Cardiac muscle cell (in vitro differentiated cells and primary cell): ENCODE data around the gene SRMS. TPM values are rescaled to one million over a fixed set of nuclear protein-coding genes. Genes with fewer than 3 reads are reported as not detected.

Source experiments
- DNase-seq, 2 donors: peaks; one replicate each; pipeline versions ENCODE4 v3.0.0 to v3.0.0-alpha.2; 2010 to 2017; ENCODE audit warnings: low read depth in 1 of 2, low spot score in 1 of 2
- H3K27ac ChIP-seq: fragments of 200-600 bp; sonication (generic); 2 replicates; pipeline ENCODE4 v1.5.1; 2016
- H3K27me3 ChIP-seq: fragments of 200-600 bp; sonication (generic); 2 replicates; pipeline ENCODE4 v1.6.0; 2016; ENCODE audit warnings: control low read depth
- H3K36me3 ChIP-seq: fragments of 200-600 bp; sonication (generic); 2 replicates; pipeline ENCODE4 v1.5.1; 2016; ENCODE audit warnings: control low read depth
- H3K4me1 ChIP-seq: fragments of 200-600 bp; sonication (generic); 2 replicates; pipeline ENCODE4 v1.8.1; 2017; ENCODE audit warnings: low read depth, mild to moderate bottlenecking, mixed run types
- H3K4me3 ChIP-seq: fragments of 200-600 bp; sonication (generic); 2 replicates; pipeline ENCODE4 v1.5.1; 2016; ENCODE audit warnings: mild to moderate bottlenecking
- H3K9me3 ChIP-seq: fragments of 200-600 bp; sonication (generic); 2 replicates; pipeline ENCODE4 v1.5.1; 2017; ENCODE audit warnings: low read depth, mild to moderate bottlenecking, control low read depth
- polyA plus RNA-seq: library from polyadenylated mRNA; unstranded; fragments of >200 nt; fragmentation: Nextera tagmentation; extraction: Ambion mirVana; gene quantifications from 2 replicates; pipeline ENCODE4 v1.2.1, GENCODE V29; 2016
- total RNA-seq: library from RNA; depleted of rRNA; stranded (reverse); fragments of >200 nt; gene quantifications from 2 replicates; pipeline ENCODE4 v1.2.3, GENCODE V29; 2016
- TF ChIP-seq, protein P1 (sequence below): IDR thresholded peaks from 2 replicates; pipeline ENCODE4 v1.5.1; 2012; ENCODE audit warnings: low read depth, mild to moderate bottlenecking, low read length

SRMS gene
- total and polyA plus RNA-seq, 2 experiments from 2014 or later, result not detected

DNA sequence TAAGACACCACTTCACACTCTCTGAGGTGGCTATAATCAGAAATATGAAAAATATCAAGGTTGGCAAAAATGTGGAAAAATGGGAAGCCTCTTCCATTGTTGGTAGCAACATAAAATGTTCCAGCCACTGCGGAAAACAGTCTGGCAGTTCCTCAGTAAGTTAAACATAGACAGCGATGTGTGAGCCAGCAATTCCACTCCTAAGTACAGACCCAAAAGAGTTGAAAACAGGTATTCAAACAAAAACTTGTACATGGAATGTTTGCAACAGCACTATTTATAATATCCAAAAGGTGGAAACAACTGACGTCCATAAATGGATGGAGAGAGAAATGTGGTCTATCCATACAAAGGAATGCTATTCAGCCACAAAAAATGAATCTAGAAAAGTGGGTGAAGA is 34.3 kb downstream of the SRMS start:
- Histone ChIP-seq H3K27me3 (no peaks in the 10 kb centered on the region), H3K4me3 (no peak overlapping the region), H3K9me3 (no peaks in the 10 kb centered on the region), H3K4me1 (no peaks in the 10 kb centered on the region), H3K27ac (no peak overlapping the region), H3K36me3 (no peaks in the 10 kb centered on the region)
- TF ChIP-seq, protein P1, sequence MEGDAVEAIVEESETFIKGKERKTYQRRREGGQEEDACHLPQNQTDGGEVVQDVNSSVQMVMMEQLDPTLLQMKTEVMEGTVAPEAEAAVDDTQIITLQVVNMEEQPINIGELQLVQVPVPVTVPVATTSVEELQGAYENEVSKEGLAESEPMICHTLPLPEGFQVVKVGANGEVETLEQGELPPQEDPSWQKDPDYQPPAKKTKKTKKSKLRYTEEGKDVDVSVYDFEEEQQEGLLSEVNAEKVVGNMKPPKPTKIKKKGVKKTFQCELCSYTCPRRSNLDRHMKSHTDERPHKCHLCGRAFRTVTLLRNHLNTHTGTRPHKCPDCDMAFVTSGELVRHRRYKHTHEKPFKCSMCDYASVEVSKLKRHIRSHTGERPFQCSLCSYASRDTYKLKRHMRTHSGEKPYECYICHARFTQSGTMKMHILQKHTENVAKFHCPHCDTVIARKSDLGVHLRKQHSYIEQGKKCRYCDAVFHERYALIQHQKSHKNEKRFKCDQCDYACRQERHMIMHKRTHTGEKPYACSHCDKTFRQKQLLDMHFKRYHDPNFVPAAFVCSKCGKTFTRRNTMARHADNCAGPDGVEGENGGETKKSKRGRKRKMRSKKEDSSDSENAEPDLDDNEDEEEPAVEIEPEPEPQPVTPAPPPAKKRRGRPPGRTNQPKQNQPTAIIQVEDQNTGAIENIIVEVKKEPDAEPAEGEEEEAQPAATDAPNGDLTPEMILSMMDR, result no peak
- no peak for DNase-seq

DNA sequence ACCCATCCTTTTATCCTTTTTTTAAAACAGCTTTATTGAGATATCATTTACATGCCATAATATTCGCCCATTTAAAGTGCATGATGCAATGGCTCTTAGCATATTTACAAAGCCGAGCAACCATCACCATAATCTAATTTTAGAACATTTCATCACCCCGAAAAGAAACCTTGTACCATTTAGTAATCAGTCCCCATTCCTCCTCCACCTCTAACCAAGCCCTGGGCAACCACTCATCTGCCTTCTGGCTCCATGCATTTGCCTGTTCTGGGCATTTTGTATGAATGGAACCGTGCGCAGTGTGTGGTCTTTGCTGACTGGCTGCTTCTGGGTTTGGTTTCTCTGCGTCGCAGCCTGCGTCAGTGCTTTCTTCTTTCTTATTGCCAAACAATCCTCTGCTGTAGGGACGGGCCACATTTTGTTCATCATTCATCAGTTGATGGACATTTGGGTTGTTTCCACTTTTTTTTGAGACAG is 38.4 kb downstream of the SRMS start:
- Histone ChIP-seq H3K4me1 (no peaks in the 10 kb centered on the region), H3K27me3 (no peaks in the 10 kb centered on the region)
- DNase-seq, result no peak

DNA sequence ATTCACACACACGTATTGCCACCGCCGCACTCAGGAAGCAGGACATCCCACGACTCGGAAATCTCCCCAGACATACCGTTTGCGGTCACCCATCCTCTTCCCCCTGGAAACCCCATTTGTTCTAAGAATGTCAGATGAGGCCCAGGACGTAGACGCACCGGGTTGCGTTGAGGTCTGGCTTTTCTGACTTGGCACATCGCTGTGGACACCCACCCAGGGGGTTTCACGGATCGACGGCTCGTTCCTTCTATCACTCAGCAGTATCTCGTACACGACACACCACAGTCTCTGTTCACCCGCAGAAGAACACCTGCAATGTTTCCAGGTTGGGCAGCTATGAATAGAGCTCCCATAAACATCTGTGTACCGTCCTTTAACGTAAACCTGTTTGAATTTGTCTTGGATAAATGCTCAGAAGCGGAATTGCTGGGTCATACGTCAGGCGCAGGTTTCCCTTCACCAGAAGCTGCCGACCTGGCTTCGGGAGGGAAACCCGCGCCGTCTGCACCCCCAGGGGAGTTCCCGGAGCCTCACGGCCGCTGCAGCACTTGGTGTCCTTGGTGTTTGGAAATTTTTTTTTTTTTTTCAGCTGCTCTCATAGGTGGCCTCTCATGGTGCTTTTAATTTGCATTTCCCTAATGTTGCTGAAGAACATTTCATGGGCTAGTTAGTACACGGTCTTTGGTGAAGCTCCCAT is 39.3 kb downstream of the SRMS start:
- TF ChIP-seq, protein P1, result no peak
- DNase-seq, result no peak
- Histone ChIP-seq H3K36me3 (no peaks in the 10 kb centered on the region), H3K27me3 (no peaks in the 10 kb centered on the region), H3K4me1 (no peaks in the 10 kb centered on the region), H3K4me3 (no peak overlapping the region), H3K9me3 (no peaks in the 10 kb centered on the region), H3K27ac (no peak overlapping the region)

More for the DNA sequence above, 38.4 kb downstream of the SRMS start:
- Histone ChIP-seq H3K9me3 (no peaks in the 10 kb centered on the region), H3K36me3 (no peaks in the 10 kb centered on the region), H3K27ac (no peak overlapping the region), H3K4me3 (no peak overlapping the region)
- TF ChIP-seq, protein P1, result no peak

DNA sequence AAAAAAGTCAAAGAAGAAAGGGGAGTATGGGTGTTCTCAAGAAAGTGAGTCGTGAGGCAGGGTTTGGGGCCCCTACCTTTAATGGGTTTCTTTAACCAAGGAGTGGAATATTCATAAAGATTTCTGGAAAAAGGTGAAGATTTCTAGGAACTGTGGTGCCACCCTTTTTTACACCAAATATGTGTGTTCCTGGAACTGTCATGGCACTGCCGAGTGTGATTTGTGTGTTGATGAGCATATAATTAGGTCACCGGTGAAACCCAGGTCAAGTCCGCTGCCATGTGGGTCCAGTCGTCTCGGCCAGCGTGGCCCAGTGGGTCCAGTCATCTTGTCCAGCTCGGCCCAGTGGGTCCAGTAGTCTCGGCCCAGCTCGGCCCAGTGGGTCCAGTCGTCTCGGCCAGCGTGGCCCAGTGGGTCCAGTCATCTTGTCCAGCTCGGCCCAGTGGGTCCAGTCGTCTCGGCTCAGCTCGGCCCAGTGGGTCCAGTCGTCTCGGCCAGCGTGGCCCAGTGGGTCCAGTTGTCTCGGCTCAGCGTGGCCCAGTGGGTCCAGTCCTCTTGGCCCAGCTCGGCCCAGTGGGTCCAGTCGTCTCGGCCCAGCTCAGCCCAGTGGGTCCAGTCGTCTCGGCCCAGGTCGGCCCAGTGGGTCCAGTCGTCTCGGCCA is 40.3 kb downstream of the SRMS start:
- H3K9me3 ChIP-seq, result no peaks in the 10 kb centered on the region
- H3K4me1 ChIP-seq, result peaks cover 8% of the 10 kb centered on the region
- H3K27me3 ChIP-seq, result no peaks in the 10 kb centered on the region
- TF ChIP-seq, protein P1, result no peak
- no peak for DNase-seq
- no peaks in the 10 kb centered on the region for H3K36me3 ChIP-seq
- no peak overlapping the region for H3K27ac ChIP-seq
- H3K4me3 ChIP-seq, result no peak overlapping the region

DNA sequence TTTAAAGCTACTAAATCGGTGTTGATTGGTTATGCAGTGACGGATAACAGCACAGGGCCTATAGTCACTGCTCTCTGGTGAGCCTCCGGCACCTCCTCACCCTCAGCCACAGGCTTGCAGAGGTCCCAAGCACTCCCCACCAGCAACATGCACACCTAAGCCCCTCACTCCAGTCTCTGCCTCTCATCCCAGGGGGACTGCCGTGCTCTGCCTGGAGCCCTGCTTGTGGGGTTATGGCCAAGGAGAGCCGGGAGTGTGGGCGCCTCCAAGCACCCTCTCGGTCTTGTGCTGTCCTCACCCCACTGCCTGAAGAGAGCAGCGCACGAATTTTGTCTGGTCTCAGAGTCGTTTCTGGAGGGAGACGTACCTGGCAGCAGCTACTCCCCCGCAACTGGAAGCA is 41.8 kb downstream of the SRMS start:
- H3K27ac ChIP-seq, result no peak overlapping the region

More for the DNA sequence above, 41.8 kb downstream of the SRMS start:
- DNase-seq, result no peak
- TF ChIP-seq, protein P1, result no peak
- Histone ChIP-seq H3K4me3 (no peak overlapping the region), H3K27me3 (no peaks in the 10 kb centered on the region), H3K9me3 (no peaks in the 10 kb centered on the region), H3K36me3 (no peaks in the 10 kb centered on the region), H3K4me1 (peaks cover 21% of the 10 kb centered on the region)
